Cerebellar nuclear complex (tissue), 1 donor: ENCODE data around the gene POPDC3.
"Not testable (repeated sequence)": the region's sequence is repeated elsewhere in the genome, so short reads cannot be mapped to it uniquely, and the experiment has no call there.

Experiments
- DNase-seq, 2 experiments: peaks; one replicate each; lab custom pipeline; 2025; lab: John Stamatoyannopoulos, UW

The POPDC3 gene, protein sequence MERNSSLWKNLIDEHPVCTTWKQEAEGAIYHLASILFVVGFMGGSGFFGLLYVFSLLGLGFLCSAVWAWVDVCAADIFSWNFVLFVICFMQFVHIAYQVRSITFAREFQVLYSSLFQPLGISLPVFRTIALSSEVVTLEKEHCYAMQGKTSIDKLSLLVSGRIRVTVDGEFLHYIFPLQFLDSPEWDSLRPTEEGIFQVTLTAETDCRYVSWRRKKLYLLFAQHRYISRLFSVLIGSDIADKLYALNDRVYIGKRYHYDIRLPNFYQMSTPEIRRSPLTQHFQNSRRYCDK

GRCh38 chr6:105179244-105180065, at the start of gene POPDC3:
TSS of gene POPDC3 (minus strand) at chr6:105180014. CDS start at chr6:105161909, 18,105 bp downstream.
- DNase-seq, result no peak

DNA sequence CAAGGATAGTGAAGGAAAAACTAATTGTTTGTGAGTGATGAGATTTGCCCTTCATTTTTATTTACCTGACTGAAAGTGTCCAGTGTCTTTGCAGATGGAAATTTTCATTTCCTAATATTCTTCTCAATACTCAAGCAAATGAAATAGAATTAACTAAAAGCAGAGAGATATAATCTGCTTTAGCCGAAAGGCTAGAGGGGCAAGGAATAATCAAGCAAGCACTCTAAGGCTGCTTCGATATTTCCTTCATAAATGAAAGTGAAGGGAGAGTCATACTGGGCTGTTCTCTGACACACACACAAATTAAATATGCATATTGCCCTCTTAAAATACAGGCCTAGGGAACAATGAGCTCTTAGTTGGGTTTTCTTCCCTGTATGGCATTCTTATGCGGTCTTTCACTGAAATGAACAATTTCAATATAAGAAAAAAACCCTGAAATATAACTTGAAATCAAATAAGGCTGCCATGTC, 47.5 kb upstream of the POPDC3 start:
- no peak for DNase-seq

DNA sequence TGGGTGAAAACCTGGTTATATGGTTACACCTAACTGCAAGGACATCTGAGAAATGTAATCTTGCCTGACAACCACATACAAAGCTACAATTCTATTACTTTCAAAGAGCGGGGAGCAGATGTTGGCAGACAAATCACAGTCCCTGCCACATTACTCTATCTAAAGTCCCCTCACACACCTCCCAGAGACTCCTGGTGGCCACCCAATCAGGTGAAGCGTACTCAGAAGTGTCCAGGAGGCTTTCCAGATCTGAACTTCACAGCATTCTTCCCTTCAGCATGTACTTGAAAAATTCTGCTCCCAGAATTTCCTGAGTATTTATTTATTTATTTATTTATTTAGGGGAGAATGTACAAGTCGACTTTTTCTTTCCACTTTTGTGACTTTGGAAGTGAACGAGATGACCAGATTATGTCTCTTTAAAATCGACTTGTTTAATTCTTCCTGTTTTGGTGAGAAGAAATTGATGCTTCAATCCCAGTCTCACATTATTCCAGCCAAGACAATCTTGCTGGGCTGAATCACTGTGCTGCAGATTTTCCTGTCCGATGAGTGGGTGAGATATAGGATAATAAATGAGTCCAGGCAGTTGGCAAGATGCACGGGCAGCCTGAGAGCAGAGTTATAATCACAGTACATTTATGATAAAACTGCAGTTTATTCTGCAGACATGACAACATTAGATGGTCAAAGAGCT, 46.9 kb upstream of the POPDC3 start:
- DNase-seq, result no peak

DNA sequence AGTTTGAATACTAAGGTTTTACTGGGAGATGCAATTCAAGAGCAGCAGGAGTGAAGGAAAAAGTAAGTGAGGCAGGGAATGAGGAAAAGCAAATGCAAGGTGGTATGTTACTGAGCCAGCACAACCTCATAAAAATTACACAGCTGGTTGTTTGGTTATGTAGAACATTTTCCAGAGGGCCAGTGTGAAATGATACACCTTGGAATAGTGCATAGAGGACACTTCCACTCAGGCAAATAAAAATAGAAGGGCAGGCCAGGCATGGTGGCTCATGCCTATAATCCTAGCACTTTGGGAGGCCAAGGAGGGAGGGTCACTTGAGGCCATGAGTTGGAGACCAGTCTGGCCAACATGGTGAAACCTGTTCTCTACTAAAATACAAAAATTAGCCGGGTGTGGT, 43.4 kb upstream of the POPDC3 start:
- no peak for DNase-seq

DNA sequence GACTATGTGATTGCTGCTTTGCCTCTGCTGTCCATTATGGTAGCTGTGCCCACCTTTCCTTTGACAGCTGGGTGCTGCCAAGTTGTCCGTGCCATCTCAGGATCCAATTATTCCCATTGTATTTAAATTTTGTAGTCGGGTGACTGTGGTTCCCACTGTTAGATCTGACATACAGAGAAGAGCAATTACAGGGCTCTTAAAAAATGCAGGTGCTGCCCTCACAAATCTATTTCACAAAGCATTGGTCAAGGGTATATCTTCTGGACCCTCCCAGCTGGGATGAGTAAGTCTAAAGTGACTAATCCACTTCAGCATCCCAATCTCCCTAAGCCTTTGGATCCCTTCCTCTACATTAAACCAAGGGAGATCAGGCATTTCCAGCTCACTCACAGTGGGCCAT, 41.4 kb upstream of the POPDC3 start:
- not testable (repeated sequence) for DNase-seq

- DNase-seq, result no peak
These were observed 40.4 kb upstream of the POPDC3 start for GRCh38 chr6:105220186-105220585.

GRCh38 chr6:105219218-105219617, 39.4 kb upstream of the POPDC3 start:
- not testable (repeated sequence) for DNase-seq

DNA sequence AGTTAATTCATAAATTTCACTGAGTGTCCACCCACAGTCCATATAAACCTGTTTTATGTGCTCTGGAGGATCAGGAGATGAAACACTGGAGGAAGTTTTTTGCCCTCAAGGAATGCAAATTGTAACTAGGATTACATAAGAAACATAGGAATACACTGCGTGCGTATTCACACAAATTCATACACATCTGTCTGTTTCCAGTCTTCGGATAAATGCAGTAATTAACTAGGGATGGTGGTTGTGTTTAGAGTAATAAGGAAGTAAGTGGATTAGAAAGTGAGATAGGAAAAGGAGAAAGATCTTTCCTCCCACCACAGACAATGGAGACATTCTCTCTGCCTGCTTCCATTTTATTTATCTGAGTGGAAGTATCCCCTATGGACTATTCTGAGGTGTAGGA, 35.7 kb upstream of the POPDC3 start:
- DNase-seq, result no peak

- no peak for DNase-seq
These were observed 34.9 kb upstream of the POPDC3 start for GRCh38 chr6:105214668-105215067.

DNA sequence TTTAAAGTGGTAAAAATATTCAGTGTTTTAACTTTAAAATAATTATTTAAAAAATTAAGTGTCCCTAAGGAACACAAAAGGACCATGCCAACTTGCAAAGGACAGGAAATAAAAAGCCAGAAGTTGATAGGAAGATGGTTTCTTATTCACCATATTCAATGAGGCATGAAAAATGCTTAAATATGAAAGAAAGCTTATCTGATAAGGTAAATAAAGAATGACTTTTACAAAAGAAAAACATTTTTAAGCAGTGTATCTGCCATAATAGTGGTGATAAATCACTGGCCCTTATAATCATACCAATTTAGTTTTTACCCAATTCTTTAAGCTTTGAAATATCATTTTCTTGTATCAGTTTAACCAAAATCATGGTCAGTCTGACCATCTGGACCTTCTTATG, 33.5 kb upstream of the POPDC3 start:
- no peak for DNase-seq

DNA sequence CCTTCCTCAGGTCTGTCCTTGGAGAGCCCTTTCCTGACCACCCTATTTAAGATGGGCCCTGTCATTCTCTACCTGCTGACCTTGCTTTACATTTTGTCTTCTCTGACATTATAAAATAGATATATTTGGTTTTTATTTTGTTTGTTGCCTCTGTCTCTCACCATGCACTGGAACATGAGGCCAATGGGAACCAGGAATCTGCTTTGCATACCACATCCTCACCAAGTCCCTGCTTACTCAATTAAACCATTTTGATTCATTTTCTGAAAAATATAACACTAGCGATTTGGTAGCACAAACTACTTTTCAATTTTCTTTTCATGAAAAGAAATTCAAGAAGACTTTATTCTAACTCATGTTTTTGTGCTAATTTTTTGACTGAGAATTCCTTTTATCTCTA, 32.8 kb upstream of the POPDC3 start:
- DNase-seq, result no peak

DNA sequence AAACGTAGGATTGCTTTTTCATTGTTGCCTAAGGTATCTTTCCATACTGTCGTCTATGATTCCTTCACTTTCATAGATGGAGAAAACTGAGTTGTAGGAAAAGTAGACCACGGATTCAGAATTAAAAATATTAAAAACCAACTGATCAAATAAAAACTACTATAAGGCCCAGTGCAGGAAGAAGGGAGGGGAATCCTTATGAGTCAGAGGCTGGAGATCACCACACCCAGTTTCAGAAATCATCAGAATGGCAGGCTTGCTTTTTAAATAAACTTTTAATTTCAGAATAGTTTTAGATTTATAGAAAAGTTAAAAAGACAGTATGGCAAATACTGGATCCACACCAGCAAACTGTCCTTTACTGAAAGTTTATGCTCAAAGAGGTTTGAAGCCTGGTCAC, 32.0 kb upstream of the POPDC3 start:
- DNase-seq, result no peak

DNA sequence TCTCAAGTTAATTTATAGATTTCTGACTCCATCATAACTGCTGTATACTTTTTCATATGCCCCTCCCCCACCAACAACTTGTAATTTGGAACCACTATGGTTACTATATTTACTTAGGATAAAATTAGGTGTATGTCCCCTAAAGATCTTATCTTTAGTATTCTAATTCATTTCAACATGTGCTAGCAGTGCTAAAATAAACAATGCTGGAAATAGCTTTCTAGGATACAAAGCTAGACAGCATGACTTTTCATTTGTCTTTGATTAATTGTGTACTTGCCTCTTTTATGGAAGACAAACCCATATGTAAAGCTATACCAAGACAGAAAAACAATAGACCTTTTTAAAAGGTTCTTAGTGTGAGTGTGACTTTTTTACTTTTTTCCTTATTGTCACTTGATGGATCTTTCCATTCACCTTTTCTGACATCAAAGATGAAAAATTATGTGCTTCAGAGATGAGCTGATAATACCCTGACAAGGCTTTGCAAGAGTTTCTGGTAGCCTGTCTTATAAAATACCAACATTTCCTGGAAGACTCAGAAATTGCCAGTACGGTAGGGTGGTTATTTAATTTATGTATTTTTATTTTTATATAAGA, 31.2 kb upstream of the POPDC3 start:
- DNase-seq, result no peak

GRCh38 chr6:105209950-105210706, 30.3 kb upstream of the POPDC3 start:
- DNase-seq, result no peak

- DNase-seq, result no peak
These were observed 27.9 kb upstream of the POPDC3 start for GRCh38 chr6:105207524-105208269.

DNA sequence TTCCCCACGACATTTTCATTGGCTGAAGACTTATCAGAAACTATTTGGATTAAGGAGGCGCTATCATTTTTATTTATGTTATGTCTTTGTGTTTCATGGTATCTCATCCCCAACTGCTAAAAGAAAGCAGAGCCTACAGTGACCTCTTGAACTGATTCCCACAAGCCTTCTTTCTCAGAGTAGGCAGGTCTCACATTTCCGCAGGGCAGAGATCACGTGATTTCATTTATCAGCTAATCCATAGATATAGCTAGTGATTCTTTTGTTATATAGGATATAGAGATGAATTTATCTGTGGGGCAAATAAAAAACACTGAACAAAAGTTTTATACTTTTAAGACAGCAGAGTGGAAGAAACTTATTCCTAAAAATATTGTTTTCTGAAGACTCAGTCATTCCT, 25.0 kb upstream of the POPDC3 start:
- DNase-seq, result no peak

GRCh38 chr6:105204331-105204730, 24.5 kb upstream of the POPDC3 start:
- DNase-seq, result no peak

DNA sequence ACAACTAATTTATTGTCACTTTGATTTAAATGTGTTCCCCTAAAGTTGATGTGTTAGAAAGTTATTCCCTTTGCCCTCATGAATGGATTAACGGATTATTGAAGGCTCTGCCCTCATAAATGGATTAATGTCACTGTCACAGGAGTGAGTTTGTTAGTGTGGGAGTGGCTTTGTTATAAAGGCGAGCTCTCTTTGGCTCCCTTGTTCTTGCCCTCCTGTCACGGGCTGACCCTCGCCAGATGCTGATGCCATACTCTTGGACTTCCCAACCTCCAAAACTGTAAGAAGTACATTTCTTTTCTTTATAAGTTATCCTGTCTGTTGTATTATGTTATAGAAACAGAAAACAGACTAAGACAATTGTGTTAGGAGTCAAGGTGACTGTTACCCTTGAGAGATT, 22.7 kb upstream of the POPDC3 start:
- DNase-seq, result no peak

DNA sequence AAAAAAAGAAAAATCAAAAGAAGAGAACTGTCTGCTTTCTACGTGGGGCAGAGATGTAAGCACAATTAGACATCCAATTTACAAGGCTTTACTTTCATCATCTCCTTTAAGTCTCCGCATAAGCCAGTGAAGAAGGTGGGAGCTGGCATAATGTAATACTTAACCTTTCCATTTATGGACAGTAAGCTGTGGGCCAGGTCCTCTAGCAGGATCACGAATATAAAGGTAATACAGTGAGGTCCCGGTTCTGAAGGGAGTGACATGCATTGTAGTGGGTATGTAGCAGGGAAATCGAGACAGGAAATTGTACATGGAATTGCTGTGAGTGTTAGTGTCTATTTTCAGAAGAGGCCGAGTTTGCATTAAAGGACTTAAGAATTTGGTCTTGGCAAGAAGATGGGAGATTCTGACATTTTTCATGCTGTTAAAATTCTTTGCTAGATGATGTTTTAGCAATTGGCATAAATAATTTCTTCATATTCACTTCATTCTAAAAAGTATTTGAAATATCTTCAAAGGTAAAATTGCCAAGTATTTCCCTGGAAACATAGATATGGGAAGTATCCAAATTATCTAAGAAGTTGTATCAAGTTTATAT, 20.4 kb upstream of the POPDC3 start:
- no peak for DNase-seq

DNA sequence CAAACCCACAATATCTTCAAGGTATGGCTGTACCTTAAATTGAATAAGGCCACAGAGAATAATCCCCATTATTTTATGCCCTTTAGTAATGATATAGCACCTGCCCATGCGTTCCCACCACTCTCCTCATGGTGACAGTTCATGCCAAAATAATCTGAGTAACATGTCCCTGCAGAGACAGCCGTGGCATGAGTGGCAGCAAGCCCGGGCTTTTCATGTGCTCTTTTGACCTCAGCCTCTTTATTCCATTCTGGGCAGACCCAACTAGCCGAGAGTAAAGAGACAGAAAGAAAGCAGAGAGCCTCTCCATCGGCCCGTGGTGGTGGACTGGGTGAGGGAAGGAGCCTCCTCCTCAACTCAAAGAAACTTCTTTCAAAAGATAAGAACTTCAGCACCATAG, 19.9 kb upstream of the POPDC3 start:
- no peak for DNase-seq
